ENCODE data around the gene ARMC5.

DNA sequence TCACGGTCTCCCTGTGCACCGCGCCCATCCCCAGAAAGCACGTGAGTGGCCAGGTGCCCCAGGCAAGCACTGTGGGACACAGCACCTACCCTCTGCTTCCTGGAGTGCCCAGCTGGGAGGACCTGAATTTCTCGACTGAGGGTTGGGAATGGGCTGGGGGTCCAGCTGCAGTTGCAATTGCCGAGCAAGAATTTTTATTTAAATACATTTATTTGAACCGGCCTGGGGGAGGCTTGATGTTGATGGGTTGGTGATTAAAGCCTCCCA, 29.9 kb downstream of the ARMC5 start:
- TF ChIP-seq, protein P1, sequence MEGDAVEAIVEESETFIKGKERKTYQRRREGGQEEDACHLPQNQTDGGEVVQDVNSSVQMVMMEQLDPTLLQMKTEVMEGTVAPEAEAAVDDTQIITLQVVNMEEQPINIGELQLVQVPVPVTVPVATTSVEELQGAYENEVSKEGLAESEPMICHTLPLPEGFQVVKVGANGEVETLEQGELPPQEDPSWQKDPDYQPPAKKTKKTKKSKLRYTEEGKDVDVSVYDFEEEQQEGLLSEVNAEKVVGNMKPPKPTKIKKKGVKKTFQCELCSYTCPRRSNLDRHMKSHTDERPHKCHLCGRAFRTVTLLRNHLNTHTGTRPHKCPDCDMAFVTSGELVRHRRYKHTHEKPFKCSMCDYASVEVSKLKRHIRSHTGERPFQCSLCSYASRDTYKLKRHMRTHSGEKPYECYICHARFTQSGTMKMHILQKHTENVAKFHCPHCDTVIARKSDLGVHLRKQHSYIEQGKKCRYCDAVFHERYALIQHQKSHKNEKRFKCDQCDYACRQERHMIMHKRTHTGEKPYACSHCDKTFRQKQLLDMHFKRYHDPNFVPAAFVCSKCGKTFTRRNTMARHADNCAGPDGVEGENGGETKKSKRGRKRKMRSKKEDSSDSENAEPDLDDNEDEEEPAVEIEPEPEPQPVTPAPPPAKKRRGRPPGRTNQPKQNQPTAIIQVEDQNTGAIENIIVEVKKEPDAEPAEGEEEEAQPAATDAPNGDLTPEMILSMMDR (IDR thresholded peaks at IDR 0.05) = no peak
- TF ChIP-seq POLR2A (IDR thresholded peaks at IDR 0.05) = no peak
